Body of pancreas (tissue), 4 donors: ENCODE results near the gene CLASP1.

Experiments
- CTCF ChIP-seq, 7 experiments: fragments of 450-650 bp in 4 of 7; fragments of 200-600 bp in 3 of 7; sonication (generic) in 3 of 7; IDR thresholded peaks; one replicate each; pipeline ENCODE4 v1.5.1; 2016 to 2019; ENCODE audit warnings: antibody characterized with exemption in 7 of 7
- POLR2A ChIP-seq, 3 donors: fragments of 450-650 bp; IDR thresholded peaks; one replicate each; pipeline ENCODE4 v1.6.1; 2016; ENCODE audit warnings: antibody characterized with exemption in 3 of 3, mild to moderate bottlenecking in 2 of 3

- TF ChIP-seq POLR2A (IDR thresholded peaks at IDR 0.05) (no peak), CTCF (IDR thresholded peaks at IDR 0.05) (no peak)
Observed at GRCh38 chr2:121298476-121298875, 350.8 kb downstream of the CLASP1 start.
